ENCODE results near the gene PCSK4.
A peak's percentile ranks its signal among the peaks of the same experiment; 100 is the strongest.
"Not testable (repeated sequence)": the region's sequence is repeated elsewhere in the genome, so short reads cannot be mapped to it uniquely, and the experiment has no call there.

PCSK4 gene

GRCh38 chr19:1487576-1488281 is 2.4 kb downstream of the PCSK4 start:
- DNase-seq (ENCODE audit: low read depth), result no peak

GRCh38 chr19:1486720-1487575 is 3.2 kb downstream of the PCSK4 start:
- no peak for DNase-seq (ENCODE audit: low read depth)

- DNase-seq (ENCODE audit: low read depth), result no peak
Measured at GRCh38 chr19:1483979-1484428, 6.1 kb downstream of the PCSK4 start.

GRCh38 chr19:1483131-1483978 is 6.8 kb downstream of the PCSK4 start:
- DNase-seq (ENCODE audit: low read depth), result no peak

GRCh38 chr19:1482361-1483130 is 7.6 kb downstream of the PCSK4 start:
- no peak for DNase-seq (ENCODE audit: low read depth)

GRCh38 chr19:1481893-1482360 is 8.2 kb downstream of the PCSK4 start:
- DNase-seq (ENCODE audit: low read depth), result no peak

GRCh38 chr19:1481224-1481892 is 8.8 kb downstream of the PCSK4 start:
- no peak for DNase-seq (ENCODE audit: low read depth)

GRCh38 chr19:1478934-1479707 is 11.0 kb downstream of the PCSK4 start, which contains the start of gene C19orf25:
TSS of gene C19orf25 (minus strand) at chr19:1479215. CDS start at chr19:1478903, 312 bp downstream.
- peak; percentile 86 for DNase-seq (ENCODE audit: low read depth)

- not testable (repeated sequence) for DNase-seq (ENCODE audit: low read depth)
Measured at GRCh38 chr19:1477056-1477455, 13.1 kb downstream of the PCSK4 start.

GRCh38 chr19:1475751-1476437 is 14.3 kb downstream of the PCSK4 start:
- DNase-seq (ENCODE audit: low read depth), result no peak

- DNase-seq (ENCODE audit: low read depth), result no peak
Measured at GRCh38 chr19:1474765-1475351, 15.3 kb downstream of the PCSK4 start.

- no peak for DNase-seq (ENCODE audit: low read depth)
Measured at GRCh38 chr19:1474011-1474764, 16.0 kb downstream of the PCSK4 start.

- no peak for DNase-seq (ENCODE audit: low read depth)
Measured at GRCh38 chr19:1473085-1473851, 16.9 kb downstream of the PCSK4 start.

- no peak for DNase-seq (ENCODE audit: low read depth)
Measured at GRCh38 chr19:1472231-1473084, 17.7 kb downstream of the PCSK4 start.

GRCh38 chr19:1471515-1472160 is 18.5 kb downstream of the PCSK4 start:
- DNase-seq (ENCODE audit: low read depth), result no peak

- DNase-seq (ENCODE audit: low read depth), result no peak
Measured at GRCh38 chr19:1471010-1471514, 19.1 kb downstream of the PCSK4 start.

All from activated T-helper 1 cell treated with Interleukin-2 at 50 U/mL for 16 hours (primary cell).